HEK293 (cell line): ENCODE results near the gene MSI2.

Source experiments
- CTCF ChIA-PET: fragments of 350-600 bp; formaldehyde crosslinking; extraction: SDS; loops from one replicate; lab custom pipeline; 2021; ENCODE audit warnings: antibody characterized with exemption; lab: Yijun Ruan, JAX
- POLR2A ChIA-PET: fragments of 300-600 bp; formaldehyde crosslinking; extraction: SDS; loops from one replicate; lab custom pipeline; 2020; ENCODE audit warnings: antibody characterized with exemption, inconsistent platforms; lab: Yijun Ruan, JAX
- H3K27ac ChIP-seq: fragments of 200-500 bp; sonication (Bioruptor generic); 2 replicates; pipeline ENCODE4 v1.5.1; 2014; ENCODE audit warnings: low read depth, low read length, control low read depth, inconsistent platforms; ENCODE audit errors: extremely low read depth
- H3K36me3 ChIP-seq, 2 experiments: fragments of 200-500 bp in 1 of 2; sonication (Bioruptor generic) in 1 of 2; 1 replicate in 1 of 2; 2 replicates in 1 of 2; pipeline ENCODE4 v1.5.1; 2014 to 2017; ENCODE audit warnings: inconsistent platforms in 2 of 2, low read length in 2 of 2; ENCODE audit not compliant: control insufficient read depth in 2 of 2, insufficient read depth in 1 of 2
- H3K4me1 ChIP-seq: fragments of 200-500 bp; sonication (Bioruptor generic); 2 replicates; pipeline ENCODE4 v1.5.1; 2014; ENCODE audit warnings: mild to moderate bottlenecking, low read length, inconsistent platforms; ENCODE audit not compliant: control insufficient read depth, insufficient read depth
- H3K4me3 ChIP-seq: 2 replicates; pipeline ENCODE4 v1.5.1; 2011; ENCODE audit warnings: low read depth, mild to moderate bottlenecking, control low read depth, low read length, moderate library complexity
- H3K9me3 ChIP-seq: fragments of 200-500 bp; sonication (Bioruptor generic); 2 replicates; pipeline ENCODE4 v1.5.1; 2014; ENCODE audit warnings: low read depth, low read length, inconsistent platforms; ENCODE audit not compliant: control insufficient read depth, insufficient read depth
- EGR2 ChIP-seq: fragments of 450-650 bp; formaldehyde crosslinking; IDR thresholded peaks from 2 replicates; pipeline ENCODE4 v1.5.1; 2016; ENCODE audit warnings: low read depth, missing biosample characterization, missing genetic modification characterization
- GLI4 ChIP-seq: fragments of 450-650 bp; formaldehyde crosslinking; IDR thresholded peaks from 2 replicates; pipeline ENCODE4 v1.5.1; 2016; ENCODE audit warnings: missing biosample characterization, missing genetic modification characterization
- GLIS1 ChIP-seq: fragments of 450-650 bp; formaldehyde crosslinking; IDR thresholded peaks from 2 replicates; pipeline ENCODE4 v1.5.1; 2016; ENCODE audit warnings: missing biosample characterization, missing genetic modification characterization
- PRDM6 ChIP-seq: fragments of 450-650 bp; formaldehyde crosslinking; IDR thresholded peaks from 2 replicates; pipeline ENCODE4 v1.5.1; 2017; ENCODE audit warnings: missing biosample characterization, missing genetic modification characterization
- SCRT1 ChIP-seq: fragments of 450-650 bp; formaldehyde crosslinking; IDR thresholded peaks from 2 replicates; pipeline ENCODE4 v1.5.1; 2016; ENCODE audit warnings: missing biosample characterization, missing genetic modification characterization, borderline replicate concordance
- ZBTB21 ChIP-seq: fragments of 450-650 bp; formaldehyde crosslinking; IDR thresholded peaks from 2 replicates; pipeline ENCODE4 v1.5.1; 2017; ENCODE audit warnings: missing biosample characterization, missing genetic modification characterization
- ZEB2 ChIP-seq: fragments of 450-650 bp; formaldehyde crosslinking; IDR thresholded peaks from 2 replicates; pipeline ENCODE4 v1.5.1; 2016; ENCODE audit warnings: missing biosample characterization, missing genetic modification characterization
- ZNF112 ChIP-seq: fragments of 450-650 bp; formaldehyde crosslinking; IDR thresholded peaks from 2 replicates; pipeline ENCODE4 v1.5.0; 2017; ENCODE audit warnings: missing biosample characterization, missing genetic modification characterization
- ZNF175 ChIP-seq: fragments of 450-650 bp; formaldehyde crosslinking; IDR thresholded peaks from 2 replicates; pipeline ENCODE4 v1.5.1; 2016; ENCODE audit warnings: missing biosample characterization, missing genetic modification characterization
- ZNF214 ChIP-seq: fragments of 450-650 bp; formaldehyde crosslinking; IDR thresholded peaks from 2 replicates; pipeline ENCODE4 v1.5.1; 2017; ENCODE audit warnings: missing biosample characterization, mild to moderate bottlenecking, missing genetic modification characterization, borderline replicate concordance
- ZNF362 ChIP-seq: fragments of 450-650 bp; formaldehyde crosslinking; IDR thresholded peaks from 2 replicates; pipeline ENCODE4 v1.5.1; 2016; ENCODE audit warnings: missing biosample characterization, missing genetic modification characterization
- ZNF449 ChIP-seq: fragments of 450-650 bp; formaldehyde crosslinking; IDR thresholded peaks from 2 replicates; pipeline ENCODE4 v1.5.1; 2017; ENCODE audit warnings: missing biosample characterization, mild to moderate bottlenecking, missing genetic modification characterization, moderate library complexity
- ZNF514 ChIP-seq: fragments of 450-650 bp; formaldehyde crosslinking; IDR thresholded peaks from 2 replicates; pipeline ENCODE4 v1.5.1; 2016; ENCODE audit warnings: missing biosample characterization, missing genetic modification characterization
- ZNF548 ChIP-seq: fragments of 450-650 bp; formaldehyde crosslinking; IDR thresholded peaks from 2 replicates; pipeline ENCODE4 v1.5.1; 2016; ENCODE audit warnings: missing biosample characterization, missing genetic modification characterization
- ZNF558 ChIP-seq: fragments of 450-650 bp; formaldehyde crosslinking; IDR thresholded peaks from 2 replicates; pipeline ENCODE4 v1.5.1; 2016; ENCODE audit warnings: missing biosample characterization, missing genetic modification characterization
- ZNF596 ChIP-seq: fragments of 450-650 bp; IDR thresholded peaks from 2 replicates; pipeline ENCODE4 v1.5.0; 2018; ENCODE audit warnings: missing biosample characterization, mild to moderate bottlenecking, missing genetic modification characterization, moderate library complexity
- ZNF658 ChIP-seq: fragments of 450-650 bp; formaldehyde crosslinking; IDR thresholded peaks from 2 replicates; pipeline ENCODE4; 2016; ENCODE audit warnings: missing biosample characterization, missing genetic modification characterization
- ZNF707 ChIP-seq: fragments of 450-650 bp; formaldehyde crosslinking; IDR thresholded peaks from 2 replicates; pipeline ENCODE4 v1.5.1; 2016; ENCODE audit warnings: missing biosample characterization, missing genetic modification characterization
- ZNF791 ChIP-seq: fragments of 450-650 bp; formaldehyde crosslinking; IDR thresholded peaks from 2 replicates; pipeline ENCODE4 v1.5.1; 2016; ENCODE audit warnings: missing biosample characterization, missing genetic modification characterization
- ZSCAN30 ChIP-seq: fragments of 450-650 bp; IDR thresholded peaks from 2 replicates; pipeline ENCODE4 v1.5.1; 2018; ENCODE audit warnings: missing biosample characterization, mild to moderate bottlenecking, missing genetic modification characterization, moderate library complexity
- ZSCAN5A ChIP-seq: fragments of 450-650 bp; formaldehyde crosslinking; IDR thresholded peaks from 2 replicates; pipeline ENCODE4 v1.5.1; 2016; ENCODE audit warnings: missing biosample characterization, missing genetic modification characterization
- TF ChIP-seq, protein P1 (sequence below): IDR thresholded peaks from 2 replicates; pipeline ENCODE4 v1.6.1; 2011; ENCODE audit warnings: mild to moderate bottlenecking, low read depth, low read length, borderline replicate concordance
- TF ChIP-seq, protein P2 (sequence below): fragments of 450-650 bp; formaldehyde crosslinking; IDR thresholded peaks from 2 replicates; pipeline ENCODE4 v1.5.1; 2016; ENCODE audit warnings: missing biosample characterization, missing genetic modification characterization, borderline replicate concordance
- TF ChIP-seq, protein P3 (sequence below): fragments of 450-650 bp; formaldehyde crosslinking; IDR thresholded peaks from 2 replicates; pipeline ENCODE4 v1.5.1; 2016; ENCODE audit warnings: missing biosample characterization, missing genetic modification characterization, low read depth

MSI2 gene

GRCh38 chr17:57713140-57713539 lies 456.8 kb downstream of the MSI2 start:
- no peaks in the 10 kb centered on the region for H3K9me3 ChIP-seq
- H3K4me3 ChIP-seq: no peak overlapping the region
- H3K4me1 ChIP-seq: no peaks in the 10 kb centered on the region
- ChIA-PET CTCF (interaction anchor here (1.0 to 1.4 kb wide), 2 partner anchors 70 to 471 kb away, joined by 3 to 6 read pairs; no protein-coding TSS in a partner anchor), POLR2A (no interaction called here)
- H3K36me3 ChIP-seq: no peaks in the 10 kb centered on the region
- H3K27ac ChIP-seq: no peak overlapping the region
- TF ChIP-seq ZNF596 (tag by site-specific recombination) (no peak), SCRT1 (no peak), PRDM6 (tag by site-specific recombination) (no peak), ZNF707 (tag by site-specific recombination) (no peak), ZNF791 (tag by site-specific recombination) (no peak), ZNF112 (tag by site-specific recombination) (no peak), ZBTB21 (tag by site-specific recombination) (no peak), ZNF514 (tag by site-specific recombination) (no peak), GLIS1 (tag by site-specific recombination) (no peak), ZNF548 (tag by site-specific recombination) (no peak), ZSCAN30 (tag by site-specific recombination) (no peak), EGR2 (tag by site-specific recombination) (no peak), ZNF214 (tag by site-specific recombination) (no peak), ZNF558 (tag by site-specific recombination) (no peak), ZSCAN5A (no peak)
- TF ChIP-seq, protein P1, sequence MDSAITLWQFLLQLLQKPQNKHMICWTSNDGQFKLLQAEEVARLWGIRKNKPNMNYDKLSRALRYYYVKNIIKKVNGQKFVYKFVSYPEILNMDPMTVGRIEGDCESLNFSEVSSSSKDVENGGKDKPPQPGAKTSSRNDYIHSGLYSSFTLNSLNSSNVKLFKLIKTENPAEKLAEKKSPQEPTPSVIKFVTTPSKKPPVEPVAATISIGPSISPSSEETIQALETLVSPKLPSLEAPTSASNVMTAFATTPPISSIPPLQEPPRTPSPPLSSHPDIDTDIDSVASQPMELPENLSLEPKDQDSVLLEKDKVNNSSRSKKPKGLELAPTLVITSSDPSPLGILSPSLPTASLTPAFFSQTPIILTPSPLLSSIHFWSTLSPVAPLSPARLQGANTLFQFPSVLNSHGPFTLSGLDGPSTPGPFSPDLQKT: no peak
- TF ChIP-seq, protein P2, sequence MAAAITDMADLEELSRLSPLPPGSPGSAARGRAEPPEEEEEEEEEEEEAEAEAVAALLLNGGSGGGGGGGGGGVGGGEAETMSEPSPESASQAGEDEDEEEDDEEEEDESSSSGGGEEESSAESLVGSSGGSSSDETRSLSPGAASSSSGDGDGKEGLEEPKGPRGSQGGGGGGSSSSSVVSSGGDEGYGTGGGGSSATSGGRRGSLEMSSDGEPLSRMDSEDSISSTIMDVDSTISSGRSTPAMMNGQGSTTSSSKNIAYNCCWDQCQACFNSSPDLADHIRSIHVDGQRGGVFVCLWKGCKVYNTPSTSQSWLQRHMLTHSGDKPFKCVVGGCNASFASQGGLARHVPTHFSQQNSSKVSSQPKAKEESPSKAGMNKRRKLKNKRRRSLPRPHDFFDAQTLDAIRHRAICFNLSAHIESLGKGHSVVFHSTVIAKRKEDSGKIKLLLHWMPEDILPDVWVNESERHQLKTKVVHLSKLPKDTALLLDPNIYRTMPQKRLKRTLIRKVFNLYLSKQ (tag by site-specific recombination): no peak
- TF ChIP-seq, all 188 proteins: peak for 0

DNA sequence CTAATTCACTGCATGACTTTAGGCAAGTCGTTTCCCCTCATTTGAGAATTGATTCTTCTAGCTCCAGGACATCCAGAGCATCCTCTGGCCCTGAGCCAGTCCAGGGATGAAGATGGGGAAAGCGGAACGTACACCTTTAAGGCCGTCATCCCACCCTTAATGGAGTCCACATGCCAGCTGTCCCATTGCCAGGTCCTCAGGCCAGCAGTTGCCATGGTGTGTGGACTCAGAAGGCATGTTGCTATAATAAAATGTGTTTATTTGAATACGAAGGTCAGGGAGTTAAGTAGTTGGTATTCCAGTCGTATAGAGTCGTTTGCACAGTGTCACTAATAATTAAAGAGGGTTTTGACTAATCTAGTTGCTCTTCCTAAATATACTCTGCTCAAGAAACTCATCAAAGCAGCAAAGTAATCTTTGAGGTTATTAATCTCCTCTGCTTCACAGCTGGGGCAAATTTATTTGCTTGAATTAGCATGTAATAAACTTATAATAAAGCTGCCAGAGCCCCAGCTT lies 458.4 kb downstream of the MSI2 start:
- Histone ChIP-seq H3K9me3 (no peaks in the 10 kb centered on the region), H3K27ac (no peak overlapping the region), H3K36me3 (no peaks in the 10 kb centered on the region), H3K4me1 (no peaks in the 10 kb centered on the region), H3K4me3 (no peak overlapping the region)
- POLR2A ChIA-PET: no interaction called here
- CTCF ChIA-PET: interaction anchor here (1.7 kb wide), 1 partner anchor 25 kb away, joined by 5 read pairs; no protein-coding TSS in a partner anchor
- TF ChIP-seq ZNF362: no peak
- TF ChIP-seq ZSCAN5A: no peak
- TF ChIP-seq, protein P3, sequence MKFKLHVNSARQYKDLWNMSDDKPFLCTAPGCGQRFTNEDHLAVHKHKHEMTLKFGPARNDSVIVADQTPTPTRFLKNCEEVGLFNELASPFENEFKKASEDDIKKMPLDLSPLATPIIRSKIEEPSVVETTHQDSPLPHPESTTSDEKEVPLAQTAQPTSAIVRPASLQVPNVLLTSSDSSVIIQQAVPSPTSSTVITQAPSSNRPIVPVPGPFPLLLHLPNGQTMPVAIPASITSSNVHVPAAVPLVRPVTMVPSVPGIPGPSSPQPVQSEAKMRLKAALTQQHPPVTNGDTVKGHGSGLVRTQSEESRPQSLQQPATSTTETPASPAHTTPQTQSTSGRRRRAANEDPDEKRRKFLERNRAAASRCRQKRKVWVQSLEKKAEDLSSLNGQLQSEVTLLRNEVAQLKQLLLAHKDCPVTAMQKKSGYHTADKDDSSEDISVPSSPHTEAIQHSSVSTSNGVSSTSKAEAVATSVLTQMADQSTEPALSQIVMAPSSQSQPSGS (tag by site-specific recombination): no peak
- TF ChIP-seq ZNF175 (tag by site-specific recombination): no peak
- TF ChIP-seq ZNF449 (tag by site-specific recombination): no peak
- no peak for TF ChIP-seq ZNF558 (tag by site-specific recombination)
- no peak for TF ChIP-seq ZNF707 (tag by site-specific recombination)
- TF ChIP-seq ZNF658 (tag by site-specific recombination): no peak
- no peak for TF ChIP-seq GLI4 (tag by site-specific recombination)
- TF ChIP-seq ZEB2 (tag by site-specific recombination): no peak
